Endothelial cell of umbilical vein (primary cell): ENCODE data around the gene KBTBD4. TPM values are rescaled to one million over a fixed set of nuclear protein-coding genes. Genes with fewer than 3 reads are reported as not detected.

Experiments used
- BruUV-seq: library from RNA; stranded (reverse); fragments of 400-500 nt; replicated peaks from 2 replicates; lab custom pipeline; 2021; lab: Mats Ljungman, UMichigan
- CTCF ChIA-PET: fragments of 300-600, 350-600 bp; sonication (Branson Sonifier 250); formaldehyde crosslinking; loops from one replicate; lab custom pipeline; 2021; ENCODE audit warnings: antibody characterized with exemption, inconsistent platforms; lab: Charles Lee
- POLR2A ChIA-PET: fragments of 300-600, 350-600 bp; sonication (Branson Sonifier 250); formaldehyde crosslinking; loops from one replicate; lab custom pipeline; 2021; ENCODE audit warnings: antibody characterized with exemption, inconsistent platforms; lab: Charles Lee
- DNase-seq: peaks from one replicate; pipeline ENCODE4 v3.0.0-alpha.2; 2011; ENCODE audit warnings: low read depth, low spot score
- FAIRE-seq: peaks from 2 replicates; lab custom pipeline; 2011; peaks lifted over from hg19 to GRCh38; lab: Jason Lieb, UNC
- H2AFZ ChIP-seq: 2 replicates; pipeline ENCODE4 v1.6.0; 2012; ENCODE audit warnings: low read depth, low read length, control low read depth, inconsistent platforms
- H3K27ac ChIP-seq: 2 replicates; pipeline ENCODE4 v1.5.1; 2011; ENCODE audit warnings: low read depth, mild to moderate bottlenecking, control low read depth, low read length, moderate library complexity; ENCODE audit not compliant: insufficient read depth
- H3K27me3 ChIP-seq, 2 experiments: 2 replicates each; pipeline versions ENCODE4 v1.6.0 to v1.6.1; 2011; ENCODE audit warnings: low read length in 2 of 2, mixed read lengths in 1 of 2; ENCODE audit not compliant: control insufficient read depth in 2 of 2, insufficient read depth in 2 of 2
- H3K36me3 ChIP-seq, 2 experiments: 2 replicates in 1 of 2; 3 replicates in 1 of 2; pipeline ENCODE4 v1.5.1; 2011; ENCODE audit warnings: low read length in 2 of 2, mild to moderate bottlenecking in 1 of 2, moderate library complexity in 1 of 2; ENCODE audit not compliant: control insufficient read depth in 2 of 2, insufficient read depth in 2 of 2; ENCODE audit errors: extremely low read depth in 1 of 2
- H3K4me1 ChIP-seq: 3 replicates; pipeline ENCODE4 v1.5.1; 2011; ENCODE audit warnings: mild to moderate bottlenecking, low read length; ENCODE audit not compliant: control insufficient read depth, insufficient read depth; ENCODE audit errors: extremely low read depth
- H3K4me2 ChIP-seq: 2 replicates; pipeline ENCODE4 v1.6.1; 2011; ENCODE audit warnings: low read length, control low read depth, mixed read lengths; ENCODE audit not compliant: insufficient read depth
- H3K4me3 ChIP-seq, 3 experiments: fragments of 200-600 bp in 1 of 3; sonication (generic), shearing (Covaris generic) in 1 of 3; replicated peaks in 1 of 3; 2 replicates each; pipeline ENCODE4 v1.5.1; 2011 to 2016; ENCODE audit warnings: control low read depth in 3 of 3, low read length in 3 of 3, mild to moderate bottlenecking in 2 of 3, inconsistent platforms in 1 of 3, low read depth in 1 of 3, moderate library complexity in 1 of 3; ENCODE audit not compliant: insufficient read depth in 1 of 3
- H3K79me2 ChIP-seq: 2 replicates; pipeline ENCODE4 v1.6.0; 2012; ENCODE audit warnings: low read length, inconsistent platforms; ENCODE audit not compliant: control insufficient read depth, insufficient read depth
- H3K9ac ChIP-seq: replicated peaks from 2 replicates; pipeline ENCODE3; 2011; ENCODE audit warnings: low read length, control low read depth; ENCODE audit not compliant: insufficient read depth; ENCODE audit errors: extremely low read depth
- H3K9me1 ChIP-seq: replicated peaks from 3 replicates; pipeline ENCODE4 v1.6.0; 2011; ENCODE audit warnings: mild to moderate bottlenecking, low read length; ENCODE audit not compliant: control insufficient read depth, insufficient read depth; ENCODE audit errors: extremely low read depth
- H3K9me3 ChIP-seq: replicated peaks from 2 replicates; pipeline ENCODE4 v1.5.1; 2012; ENCODE audit warnings: low read length, inconsistent platforms; ENCODE audit not compliant: control insufficient read depth, insufficient read depth
- H4K20me1 ChIP-seq: replicated peaks from 2 replicates; pipeline ENCODE3; 2011; ENCODE audit warnings: mild to moderate bottlenecking, low read length; ENCODE audit not compliant: control insufficient read depth, insufficient read depth; ENCODE audit errors: extremely low read depth
- EZH2 ChIP-seq: IDR thresholded peaks from 2 replicates; pipeline ENCODE4 v1.6.1; 2012; ENCODE audit warnings: borderline replicate concordance, low read depth, mild to moderate bottlenecking, moderate library complexity, low read length, inconsistent platforms; ENCODE audit not compliant: severe bottlenecking
- FOS ChIP-seq: IDR thresholded peaks from 2 replicates; pipeline ENCODE4 v1.6.1; 2011; ENCODE audit warnings: mild to moderate bottlenecking, low read length, moderate library complexity, borderline replicate concordance; ENCODE audit not compliant: insufficient read depth
- GATA2 ChIP-seq: IDR thresholded peaks from 2 replicates; pipeline ENCODE4 v1.7.0; 2011; ENCODE audit warnings: low read depth, mild to moderate bottlenecking, moderate library complexity, mixed read lengths, low read length; ENCODE audit not compliant: insufficient read length, insufficient read depth
- JUN ChIP-seq: IDR thresholded peaks from 2 replicates; pipeline ENCODE4 v1.6.1; 2011; ENCODE audit warnings: borderline replicate concordance, low read depth; ENCODE audit not compliant: insufficient read length, insufficient read depth
- MYC ChIP-seq: IDR thresholded peaks from one replicate; pipeline ENCODE4 v1.6.1; 2011; ENCODE audit warnings: mild to moderate bottlenecking, low read depth, low read length
- POLR2A ChIP-seq: IDR thresholded peaks from 2 replicates; pipeline ENCODE4 v1.6.1; 2012; ENCODE audit warnings: low read depth, mild to moderate bottlenecking, control low read depth, low read length
- POLR2AphosphoS5 ChIP-seq: IDR thresholded peaks from 2 replicates; pipeline ENCODE4 v1.6.1; 2012; ENCODE audit warnings: low read depth, mild to moderate bottlenecking, control low read depth, low read length, moderate library complexity; ENCODE audit not compliant: insufficient read depth
- dilution Hi-C: fragments of 300-500 bp; cut with MboI; formaldehyde crosslinking; loops from one replicate; pipeline ENCODE4 v1.15.0; 2019; ENCODE audit warnings: low sequenced_read_pairs; ENCODE audit not compliant: extremely low pct_ligation_motif_present
- intact Hi-C: fragments of 100-400 bp; cut with micrococcal nuclease; formaldehyde crosslinking; loops from one replicate; pipeline ENCODE4 v1.10.0; 2022
- polyA plus RNA-seq, 4 experiments: library from polyadenylated mRNA; depleted of rRNA in 3 of 4; stranded (reverse) in 3 of 4; unstranded in 1 of 4; fragments of >200 nt; gene quantifications; 2 replicates each; pipeline versions ENCODE4 v1.2.1 to v1.2.3, GENCODE V29; 2011 to 2012; ENCODE audit warnings: missing spikeins in 1 of 4
- total RNA-seq: library from RNA; stranded (reverse); gene quantifications from 2 replicates; pipeline ENCODE4 v1.2.3, GENCODE V29; 2021
- TF ChIP-seq, protein P1 (sequence below): IDR thresholded peaks from 2 replicates; pipeline ENCODE4 v1.6.1; 2011; ENCODE audit not compliant: insufficient read depth, insufficient read length
- TF ChIP-seq, protein P2 (sequence below), 2 donors: IDR thresholded peaks; 1 replicate in 1 of 2; 2 replicates in 1 of 2; pipeline ENCODE4 v1.5.1; 2011; ENCODE audit warnings: low read length in 2 of 2, mild to moderate bottlenecking in 2 of 2, moderate library complexity in 2 of 2, control low read depth in 1 of 2, inconsistent platforms in 1 of 2, low read depth in 1 of 2; ENCODE audit not compliant: insufficient read depth in 1 of 2; ENCODE audit errors: extremely low read depth in 1 of 2

KBTBD4 gene
- total and polyA plus RNA-seq, 2 donors (not counting 3 experiments of a cell fraction or from before 2014, with no cell fraction given): 16.3 to 23.2 TPM

DNA sequence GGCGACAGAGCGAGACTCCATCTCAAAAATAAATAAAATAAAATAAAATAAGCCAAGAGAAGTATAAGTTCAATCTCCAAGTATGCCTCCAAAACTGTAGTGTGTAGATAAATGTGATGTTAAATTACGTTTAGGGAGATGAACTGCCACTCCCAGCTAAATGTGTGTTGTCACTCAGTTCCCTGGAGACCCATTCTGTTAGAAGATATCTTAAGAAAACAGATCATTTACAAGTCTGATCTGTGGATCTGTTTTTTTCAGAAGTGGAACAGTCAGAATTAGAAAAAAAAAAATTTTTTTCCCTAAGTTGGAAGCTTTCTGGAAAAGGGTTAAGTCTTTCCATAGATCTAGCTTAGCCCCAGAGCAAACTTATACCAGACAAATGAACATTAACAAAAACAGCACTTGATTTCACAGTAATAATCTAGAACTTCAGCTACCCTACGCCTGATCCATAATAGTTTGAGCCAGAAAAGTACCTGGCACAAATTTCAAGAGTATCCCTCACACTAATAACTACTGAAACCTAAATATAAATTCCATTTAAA, 44.0 kb downstream of the KBTBD4 start:
- dilution Hi-C loops (no loop called here), intact Hi-C loops (no loop called here)
- FAIRE-seq: no peak
- H3K79me2 ChIP-seq: peaks cover 99% of the 10 kb centered on the region
- H3K4me3 ChIP-seq: no peak overlapping the region
- POLR2A ChIA-PET: no interaction called here
- H3K36me3 ChIP-seq: no peaks in the 10 kb centered on the region
- no peak for TF ChIP-seq EZH2
- no peak for TF ChIP-seq FOS
- no peak for TF ChIP-seq JUN
- TF ChIP-seq GATA2: no peak
- TF ChIP-seq POLR2A: no peak
- no peak for TF ChIP-seq MYC
- TF ChIP-seq, protein P1, sequence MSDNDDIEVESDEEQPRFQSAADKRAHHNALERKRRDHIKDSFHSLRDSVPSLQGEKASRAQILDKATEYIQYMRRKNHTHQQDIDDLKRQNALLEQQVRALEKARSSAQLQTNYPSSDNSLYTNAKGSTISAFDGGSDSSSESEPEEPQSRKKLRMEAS: no peak
- TF ChIP-seq, protein P2, sequence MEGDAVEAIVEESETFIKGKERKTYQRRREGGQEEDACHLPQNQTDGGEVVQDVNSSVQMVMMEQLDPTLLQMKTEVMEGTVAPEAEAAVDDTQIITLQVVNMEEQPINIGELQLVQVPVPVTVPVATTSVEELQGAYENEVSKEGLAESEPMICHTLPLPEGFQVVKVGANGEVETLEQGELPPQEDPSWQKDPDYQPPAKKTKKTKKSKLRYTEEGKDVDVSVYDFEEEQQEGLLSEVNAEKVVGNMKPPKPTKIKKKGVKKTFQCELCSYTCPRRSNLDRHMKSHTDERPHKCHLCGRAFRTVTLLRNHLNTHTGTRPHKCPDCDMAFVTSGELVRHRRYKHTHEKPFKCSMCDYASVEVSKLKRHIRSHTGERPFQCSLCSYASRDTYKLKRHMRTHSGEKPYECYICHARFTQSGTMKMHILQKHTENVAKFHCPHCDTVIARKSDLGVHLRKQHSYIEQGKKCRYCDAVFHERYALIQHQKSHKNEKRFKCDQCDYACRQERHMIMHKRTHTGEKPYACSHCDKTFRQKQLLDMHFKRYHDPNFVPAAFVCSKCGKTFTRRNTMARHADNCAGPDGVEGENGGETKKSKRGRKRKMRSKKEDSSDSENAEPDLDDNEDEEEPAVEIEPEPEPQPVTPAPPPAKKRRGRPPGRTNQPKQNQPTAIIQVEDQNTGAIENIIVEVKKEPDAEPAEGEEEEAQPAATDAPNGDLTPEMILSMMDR (IDR thresholded peaks at IDR 0.05; ENCODE audit: extremely low read depth in 1 of 2, insufficient read depth in 1 of 2, low read depth in 1 of 2, low read length in 2 of 2): no peak
- TF ChIP-seq POLR2AphosphoS5: no peak
- H3K9me1 ChIP-seq: no peaks in the 10 kb centered on the region
- BruUV-seq: no TSS peak
- H2AFZ ChIP-seq: no peak overlapping the region
- peaks cover 17% of the 10 kb centered on the region for H4K20me1 ChIP-seq
- H3K4me2 ChIP-seq: no peak overlapping the region
- H3K27me3 ChIP-seq: no peaks in the 10 kb centered on the region
- DNase-seq: no peak
- no peak overlapping the region for H3K27ac ChIP-seq
- no peak overlapping the region for H3K9ac ChIP-seq
- H3K4me1 ChIP-seq: peaks cover 14% of the 10 kb centered on the region
- CTCF ChIA-PET: interaction anchor here (1.3 to 2.4 kb wide), 3 partner anchors 10 to 22 kb away, joined by 3 to 5 read pairs (median 5); no protein-coding TSS in a partner anchor
- no peaks in the 10 kb centered on the region for H3K9me3 ChIP-seq
